HepG2 (cell line): ENCODE results near the gene COMP. TPM values are rescaled to one million over a fixed set of nuclear protein-coding genes. Genes with fewer than 3 reads are reported as not detected.

Experiments used
- ARHGAP35 ChIP-seq: sonication (generic); formaldehyde crosslinking; IDR thresholded peaks from 2 replicates; pipeline ENCODE4 v1.9.0; 2022; ENCODE audit warnings: mild to moderate bottlenecking, inconsistent platforms, moderate library complexity, missing genetic modification reagents, borderline replicate concordance
- BRF2 ChIP-seq: sonication (generic); formaldehyde crosslinking; IDR thresholded peaks from 2 replicates; pipeline ENCODE4 v1.8.1; 2022; ENCODE audit warnings: mild to moderate bottlenecking, missing genetic modification reagents
- CAMTA2 ChIP-seq: sonication (generic); formaldehyde crosslinking; IDR thresholded peaks from 2 replicates; pipeline ENCODE4 v1.4.0; 2020; ENCODE audit warnings: mild to moderate bottlenecking, missing genetic modification reagents, borderline replicate concordance
- ETV6 ChIP-seq: sonication (generic); formaldehyde crosslinking; conservative IDR thresholded peaks from 2 replicates; pipeline ENCODE4 v1.4.0; 2020; ENCODE audit warnings: missing genetic modification reagents
- FOXA1 ChIP-seq, 2 experiments: fragments of 450-650 bp in 1 of 2; sonication (generic) in 1 of 2; formaldehyde crosslinking in 1 of 2; IDR thresholded peaks; 2 replicates each; pipeline versions ENCODE4 v1.4.0 to v1.6.1; 2016 to 2020; ENCODE audit warnings: missing genetic modification reagents in 1 of 2
- JUND ChIP-seq: sonication (generic); formaldehyde crosslinking; IDR thresholded peaks from 2 replicates; pipeline ENCODE4 v1.8.0; 2022; ENCODE audit warnings: mild to moderate bottlenecking, missing genetic modification reagents
- KDM2A ChIP-seq: sonication (generic); formaldehyde crosslinking; IDR thresholded peaks from 2 replicates; pipeline ENCODE4 v1.4.0; 2020; ENCODE audit warnings: low read depth, missing genetic modification reagents, borderline replicate concordance
- NCOA2 ChIP-seq: sonication (generic); formaldehyde crosslinking; IDR thresholded peaks from 2 replicates; pipeline ENCODE4 v1.8.0; 2022; ENCODE audit warnings: inconsistent platforms
- NFE2L2 ChIP-seq: fragments of 150-350 bp; IDR thresholded peaks from 2 replicates; pipeline ENCODE4 v1.6.1; 2014; ENCODE audit warnings: low read length
- RAD21 ChIP-seq: fragments of 450-650 bp; formaldehyde crosslinking; IDR thresholded peaks from 2 replicates; pipeline ENCODE4 v1.5.0; 2020; ENCODE audit warnings: mild to moderate bottlenecking
- SATB2 ChIP-seq: sonication (generic); formaldehyde crosslinking; IDR thresholded peaks from 2 replicates; pipeline ENCODE4 v1.5.0; 2020; ENCODE audit warnings: missing genetic modification reagents
- SP1 ChIP-seq, 2 experiments: fragments of 450-650 bp in 1 of 2; sonication (generic) in 1 of 2; formaldehyde crosslinking in 1 of 2; IDR thresholded peaks; 2 replicates each; pipeline versions ENCODE4 v1.4.0 to v1.6.1; 2016 to 2020; ENCODE audit warnings: missing genetic modification reagents in 1 of 2
- SRF ChIP-seq: IDR thresholded peaks from 2 replicates; pipeline ENCODE4 v1.6.1; 2011; ENCODE audit warnings: mild to moderate bottlenecking, low read depth, low read length, moderate library complexity
- THYN1 ChIP-seq: sonication (generic); formaldehyde crosslinking; IDR thresholded peaks from 2 replicates; pipeline ENCODE4 v1.8.1; 2023; ENCODE audit warnings: low read depth, mild to moderate bottlenecking, moderate library complexity, missing genetic modification reagents, borderline replicate concordance
- XRCC5 ChIP-seq: fragments of 200-400 bp; formaldehyde crosslinking; optimal IDR thresholded peaks from 2 replicates; pipeline ENCODE3; 2017; ENCODE audit warnings: mild to moderate bottlenecking, low read length
- YEATS2 ChIP-seq: sonication (generic); formaldehyde crosslinking; IDR thresholded peaks from 2 replicates; pipeline ENCODE4 v1.4.0; 2020; ENCODE audit warnings: missing genetic modification reagents, borderline replicate concordance
- ZFP36L2 ChIP-seq: sonication (generic); formaldehyde crosslinking; IDR thresholded peaks from 2 replicates; pipeline ENCODE4 v1.4.0; 2020; ENCODE audit warnings: missing genetic modification reagents
- ZIK1 ChIP-seq: sonication (generic); formaldehyde crosslinking; IDR thresholded peaks from 2 replicates; pipeline ENCODE4 v1.5.0; 2020; ENCODE audit warnings: mild to moderate bottlenecking, low read depth, missing genetic modification reagents, borderline replicate concordance
- ZNF296 ChIP-seq: sonication (generic); formaldehyde crosslinking; conservative IDR thresholded peaks from 2 replicates; pipeline ENCODE4 v1.5.0; 2020; ENCODE audit warnings: mild to moderate bottlenecking, missing genetic modification reagents
- ZNF367 ChIP-seq: sonication (generic); formaldehyde crosslinking; IDR thresholded peaks from 2 replicates; pipeline ENCODE4 v1.4.0; 2020; ENCODE audit warnings: missing genetic modification reagents, borderline replicate concordance
- ZNF629 ChIP-seq: sonication (generic); formaldehyde crosslinking; conservative IDR thresholded peaks from 2 replicates; pipeline ENCODE4 v1.5.0; 2020; ENCODE audit warnings: missing genetic modification reagents
- ZNF792 ChIP-seq: IDR thresholded peaks from 2 replicates; pipeline ENCODE4 v1.6.1; 2016
- ZNF879 ChIP-seq: sonication (generic); formaldehyde crosslinking; IDR thresholded peaks from 2 replicates; pipeline ENCODE4 v1.8.1; 2023; ENCODE audit warnings: missing genetic modification reagents
- polyA plus RNA-seq, 8 experiments: library from polyadenylated mRNA; depleted of rRNA in 3 of 8; stranded (reverse) in 7 of 8; unstranded in 1 of 8; fragments of >200 nt; fragmentation: Illumina TruSeq in 4 of 8; extraction: Trizol in 4 of 8; gene quantifications; 2 replicates each; pipeline versions ENCODE4 v1.2.1 to v1.2.3, GENCODE V29; 2011 to 2016; ENCODE audit warnings: low read depth in 4 of 8, missing spikeins in 1 of 8, mixed read lengths in 1 of 8; ENCODE audit not compliant: insufficient read depth in 1 of 8
- total RNA-seq, 5 experiments: library from RNA; depleted of rRNA; stranded (reverse); fragments of >200 nt; fragmentation: Illumina TruSeq; extraction: Trizol; gene quantifications; 2 replicates each; pipeline ENCODE4 v1.2.3, GENCODE V29; 2016; ENCODE audit warnings: low read depth in 1 of 5
- TF ChIP-seq, protein P1 (sequence below): sonication (generic); formaldehyde crosslinking; IDR thresholded peaks from 2 replicates; pipeline ENCODE4 v1.4.0; 2020; ENCODE audit warnings: low read depth, mild to moderate bottlenecking, missing genetic modification reagents
- TF ChIP-seq, protein P2 (sequence below): sonication (generic); formaldehyde crosslinking; IDR thresholded peaks from 2 replicates; pipeline ENCODE4 v1.9.0; 2022; ENCODE audit warnings: missing genetic modification reagents, mild to moderate bottlenecking, borderline replicate concordance

The COMP gene
- total and polyA plus RNA-seq, 2 of the 13 experiments (the other 11 are each of a cell fraction or from before 2014, with no cell fraction given) = 0.04 to 0.13 TPM

DNA sequence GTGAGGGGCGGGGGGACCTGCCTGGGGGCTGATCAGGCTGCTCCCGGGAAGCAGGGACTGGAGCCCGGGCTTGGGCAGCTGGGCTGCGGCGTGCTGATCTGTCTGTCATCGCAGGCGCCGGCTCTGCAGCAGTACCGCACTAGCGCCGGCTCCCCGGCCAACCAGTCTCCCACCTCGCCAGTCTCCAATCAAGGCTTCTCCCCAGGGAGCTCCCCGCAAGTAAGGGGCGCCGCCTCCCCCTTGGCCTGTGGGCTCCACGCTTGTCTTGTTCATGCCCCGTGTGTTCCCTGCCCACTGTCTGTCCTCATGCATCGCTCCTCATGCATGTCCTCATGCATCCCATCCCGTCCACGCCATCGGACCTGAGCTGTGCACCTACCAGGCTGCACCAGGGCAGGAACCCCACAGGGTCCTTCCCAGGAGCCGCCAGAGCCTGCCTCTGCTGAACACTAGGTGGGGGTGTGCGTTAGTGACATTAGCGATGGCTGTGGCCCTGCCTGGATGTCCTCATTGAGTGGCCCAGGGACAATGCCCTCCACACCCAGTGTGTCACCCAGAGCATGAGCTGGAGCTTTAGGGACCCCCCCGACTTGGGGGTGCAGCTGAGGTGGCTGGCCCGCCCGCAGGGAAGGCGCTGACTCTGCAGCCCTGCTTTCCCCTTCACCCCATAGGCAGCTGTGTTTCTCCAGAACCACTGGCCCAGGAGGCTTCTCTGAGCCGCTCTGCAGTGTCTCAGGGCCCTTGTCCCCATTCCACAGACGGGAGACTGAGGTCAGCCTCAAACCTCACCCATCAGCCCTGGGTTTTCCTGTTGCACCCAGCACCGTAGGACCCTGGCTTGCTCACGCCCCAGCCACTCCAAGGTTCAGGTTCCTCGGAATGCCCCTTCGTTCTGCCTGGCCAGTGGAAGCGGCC lies 19.5 kb downstream of the COMP start (continued):
- TF ChIP-seq BRF2 = no peak
- TF ChIP-seq KDM2A = peak; percentile 24; the same call in 1 of the 2 replicates
- no peak for TF ChIP-seq YEATS2 (CRISPR knock-in tag)
- TF ChIP-seq SP1 (IDR thresholded peaks at IDR 0.05) = no peak
- TF ChIP-seq SP1 (CRISPR knock-in tag; IDR thresholded peaks at IDR 0.05) = 0 out of 2 replicates have a peak, but pooled peaks have one; percentile 27
- no peak for TF ChIP-seq SRF
- no peak for TF ChIP-seq NCOA2 (CRISPR knock-in tag)
- no peak for TF ChIP-seq SATB2 (CRISPR knock-in tag)
- TF ChIP-seq XRCC5 = peak; percentile 45
- TF ChIP-seq THYN1 (CRISPR knock-in tag) = no peak
- no peak for TF ChIP-seq ARHGAP35 (CRISPR knock-in tag)
- TF ChIP-seq ZNF296 (CRISPR knock-in tag) = no peak
- TF ChIP-seq CAMTA2 (CRISPR knock-in tag) = no peak
- TF ChIP-seq, protein P1, sequence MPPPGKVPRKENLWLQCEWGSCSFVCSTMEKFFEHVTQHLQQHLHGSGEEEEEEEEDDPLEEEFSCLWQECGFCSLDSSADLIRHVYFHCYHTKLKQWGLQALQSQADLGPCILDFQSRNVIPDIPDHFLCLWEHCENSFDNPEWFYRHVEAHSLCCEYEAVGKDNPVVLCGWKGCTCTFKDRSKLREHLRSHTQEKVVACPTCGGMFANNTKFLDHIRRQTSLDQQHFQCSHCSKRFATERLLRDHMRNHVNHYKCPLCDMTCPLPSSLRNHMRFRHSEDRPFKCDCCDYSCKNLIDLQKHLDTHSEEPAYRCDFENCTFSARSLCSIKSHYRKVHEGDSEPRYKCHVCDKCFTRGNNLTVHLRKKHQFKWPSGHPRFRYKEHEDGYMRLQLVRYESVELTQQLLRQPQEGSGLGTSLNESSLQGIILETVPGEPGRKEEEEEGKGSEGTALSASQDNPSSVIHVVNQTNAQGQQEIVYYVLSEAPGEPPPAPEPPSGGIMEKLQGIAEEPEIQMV (CRISPR knock-in tag) = no peak
- no peak for TF ChIP-seq FOXA1 (IDR thresholded peaks at IDR 0.05)
- TF ChIP-seq FOXA1 (CRISPR knock-in tag; IDR thresholded peaks at IDR 0.05) = no peak
- no peak for TF ChIP-seq ETV6 (CRISPR knock-in tag)
- peak; percentile 59 for TF ChIP-seq ZNF629 (CRISPR knock-in tag)
- no peak for TF ChIP-seq ZFP36L2 (CRISPR knock-in tag)
- TF ChIP-seq RAD21 (CRISPR knock-in tag) = peak; percentile 72
- TF ChIP-seq JUND = no peak
- no peak for TF ChIP-seq ZNF879 (CRISPR knock-in tag)
- TF ChIP-seq, protein P2, sequence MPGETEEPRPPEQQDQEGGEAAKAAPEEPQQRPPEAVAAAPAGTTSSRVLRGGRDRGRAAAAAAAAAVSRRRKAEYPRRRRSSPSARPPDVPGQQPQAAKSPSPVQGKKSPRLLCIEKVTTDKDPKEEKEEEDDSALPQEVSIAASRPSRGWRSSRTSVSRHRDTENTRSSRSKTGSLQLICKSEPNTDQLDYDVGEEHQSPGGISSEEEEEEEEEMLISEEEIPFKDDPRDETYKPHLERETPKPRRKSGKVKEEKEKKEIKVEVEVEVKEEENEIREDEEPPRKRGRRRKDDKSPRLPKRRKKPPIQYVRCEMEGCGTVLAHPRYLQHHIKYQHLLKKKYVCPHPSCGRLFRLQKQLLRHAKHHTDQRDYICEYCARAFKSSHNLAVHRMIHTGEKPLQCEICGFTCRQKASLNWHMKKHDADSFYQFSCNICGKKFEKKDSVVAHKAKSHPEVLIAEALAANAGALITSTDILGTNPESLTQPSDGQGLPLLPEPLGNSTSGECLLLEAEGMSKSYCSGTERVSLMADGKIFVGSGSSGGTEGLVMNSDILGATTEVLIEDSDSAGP (CRISPR knock-in tag) = peak; percentile 62; the same call in 1 of the 2 replicates
- no peak for TF ChIP-seq ZNF792
- TF ChIP-seq ZIK1 (CRISPR knock-in tag) = no peak
- no peak for TF ChIP-seq ZNF367
- no peak for TF ChIP-seq NFE2L2
